ENCODE results near the gene GFI1B. TPM values are rescaled to one million over a fixed set of nuclear protein-coding genes. Genes with fewer than 3 reads are reported as not detected.

The GFI1B gene
- total RNA-seq, 1 donor from 2014 or later, result not detected

GRCh38 chr9:132983491-132984201 is 5.2 kb downstream of the GFI1B start:
- Histone ChIP-seq H3K9me3 (ENCODE audit: insufficient read depth, low read depth, low read length) (peaks cover 3% of the 10 kb centered on the region), H3K4me2 (ENCODE audit: low read length) (no peak overlapping the region), H2AFZ (ENCODE audit: low read depth, low read length) (no peak overlapping the region), H3K9ac (ENCODE audit: low read length) (no peak overlapping the region), H3K27me3 (ENCODE audit: insufficient read depth, low read length) (peaks cover 31% of the 10 kb centered on the region), H4K20me1 (ENCODE audit: insufficient read depth, low read length) (no peaks in the 10 kb centered on the region), H3K4me1 (ENCODE audit: insufficient read depth, low read length) (no peaks in the 10 kb centered on the region), H3K27ac (ENCODE audit: low read depth, low read length) (no peak overlapping the region), H3K79me2 (ENCODE audit: insufficient read depth, low read length) (no peaks in the 10 kb centered on the region), H3K36me3 (ENCODE audit: insufficient read depth, low read length) (no peaks in the 10 kb centered on the region), H3K4me3 (ENCODE audit: insufficient read depth, low read depth, low read length) (no peak overlapping the region)
- Mint-ChIP-seq H3K27me3 (ENCODE audit: low read depth, unreplicated experiment) (peaks cover 62% of the 10 kb centered on the region), H3K9me3 (ENCODE audit: unreplicated experiment) (no peaks in the 10 kb centered on the region), H3K4me3 (ENCODE audit: unreplicated experiment) (no peak overlapping the region), H3K27ac (ENCODE audit: unreplicated experiment) (no peak overlapping the region), H3K36me3 (ENCODE audit: low read depth, unreplicated experiment) (peaks cover 2% of the 10 kb centered on the region), H3K4me1 (ENCODE audit: low read depth, unreplicated experiment) (peaks cover 2% of the 10 kb centered on the region)
- FAIRE-seq (no peak), DNase-seq (ENCODE audit: low read depth) (no peak)
- TF ChIP-seq EZH2 (IDR thresholded peaks at IDR 0.05; ENCODE audit: insufficient read depth, low read length), result no peak
- TF ChIP-seq, protein P1, sequence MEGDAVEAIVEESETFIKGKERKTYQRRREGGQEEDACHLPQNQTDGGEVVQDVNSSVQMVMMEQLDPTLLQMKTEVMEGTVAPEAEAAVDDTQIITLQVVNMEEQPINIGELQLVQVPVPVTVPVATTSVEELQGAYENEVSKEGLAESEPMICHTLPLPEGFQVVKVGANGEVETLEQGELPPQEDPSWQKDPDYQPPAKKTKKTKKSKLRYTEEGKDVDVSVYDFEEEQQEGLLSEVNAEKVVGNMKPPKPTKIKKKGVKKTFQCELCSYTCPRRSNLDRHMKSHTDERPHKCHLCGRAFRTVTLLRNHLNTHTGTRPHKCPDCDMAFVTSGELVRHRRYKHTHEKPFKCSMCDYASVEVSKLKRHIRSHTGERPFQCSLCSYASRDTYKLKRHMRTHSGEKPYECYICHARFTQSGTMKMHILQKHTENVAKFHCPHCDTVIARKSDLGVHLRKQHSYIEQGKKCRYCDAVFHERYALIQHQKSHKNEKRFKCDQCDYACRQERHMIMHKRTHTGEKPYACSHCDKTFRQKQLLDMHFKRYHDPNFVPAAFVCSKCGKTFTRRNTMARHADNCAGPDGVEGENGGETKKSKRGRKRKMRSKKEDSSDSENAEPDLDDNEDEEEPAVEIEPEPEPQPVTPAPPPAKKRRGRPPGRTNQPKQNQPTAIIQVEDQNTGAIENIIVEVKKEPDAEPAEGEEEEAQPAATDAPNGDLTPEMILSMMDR (IDR thresholded peaks at IDR 0.05; ENCODE audit: insufficient read depth, low read depth, low read length), result no peak

GRCh38 chr9:132984202-132985070 is 5.9 kb downstream of the GFI1B start:
- no peaks in the 10 kb centered on the region for H3K9me3 Mint-ChIP-seq (ENCODE audit: unreplicated experiment)
- no peak overlapping the region for H3K4me2 ChIP-seq (ENCODE audit: low read length)
- H3K4me1 Mint-ChIP-seq (ENCODE audit: low read depth, unreplicated experiment), result peaks cover 2% of the 10 kb centered on the region
- no peaks in the 10 kb centered on the region for H3K36me3 ChIP-seq (ENCODE audit: insufficient read depth, low read length)
- no peaks in the 10 kb centered on the region for H3K4me1 ChIP-seq (ENCODE audit: insufficient read depth, low read length)
- no peak overlapping the region for H3K27ac Mint-ChIP-seq (ENCODE audit: unreplicated experiment)
- FAIRE-seq, result no peak
- H3K27me3 Mint-ChIP-seq (ENCODE audit: low read depth, unreplicated experiment), result peaks cover 57% of the 10 kb centered on the region
- H3K27ac ChIP-seq (ENCODE audit: low read depth, low read length), result no peak overlapping the region
- H3K9ac ChIP-seq (ENCODE audit: low read length), result no peak overlapping the region
- peaks cover 3% of the 10 kb centered on the region for H3K9me3 ChIP-seq (ENCODE audit: insufficient read depth, low read depth, low read length)
- no peak overlapping the region for H3K4me3 Mint-ChIP-seq (ENCODE audit: unreplicated experiment)
- no peak overlapping the region for H2AFZ ChIP-seq (ENCODE audit: low read depth, low read length)
- TF ChIP-seq EZH2 (IDR thresholded peaks at IDR 0.05; ENCODE audit: insufficient read depth, low read length), result no peak
- TF ChIP-seq, protein P1 (IDR thresholded peaks at IDR 0.05; ENCODE audit: insufficient read depth, low read depth, low read length), result no peak
- H3K36me3 Mint-ChIP-seq (ENCODE audit: low read depth, unreplicated experiment), result peaks cover 2% of the 10 kb centered on the region
- H3K27me3 ChIP-seq (ENCODE audit: insufficient read depth, low read length), result peaks cover 24% of the 10 kb centered on the region
- no peaks in the 10 kb centered on the region for H4K20me1 ChIP-seq (ENCODE audit: insufficient read depth, low read length)
- H3K4me3 ChIP-seq (ENCODE audit: insufficient read depth, low read depth, low read length), result no peak overlapping the region
- no peak for DNase-seq (ENCODE audit: low read depth)
- H3K79me2 ChIP-seq (ENCODE audit: insufficient read depth, low read length), result no peaks in the 10 kb centered on the region
